Breast epithelium (tissue), 4 donors: ENCODE measurements around the gene SLC22A23. TPM values are rescaled to one million over a fixed set of nuclear protein-coding genes. Genes with fewer than 3 reads are reported as not detected.

ENCODE experiments used
- DNase-seq, 2 donors: peaks; one replicate each; pipeline ENCODE4 v3.0.0-alpha.2; 2019; ENCODE audit warnings: low spot score in 2 of 2
- H3K27ac ChIP-seq, 2 donors: fragments of 200-600 bp; sonication (generic) in 1 of 2; one replicate each; pipeline ENCODE4 v1.5.1; 2016 to 2019; ENCODE audit warnings: mild to moderate bottlenecking in 1 of 2
- H3K27me3 ChIP-seq, 2 donors: fragments of 200-600 bp; sonication (generic) in 1 of 2; one replicate each; pipeline versions ENCODE4 v1.5.1 to v1.6.0; 2017 to 2019; ENCODE audit warnings: control low read depth in 1 of 2, mild to moderate bottlenecking in 1 of 2
- H3K36me3 ChIP-seq: fragments of 200-600 bp; one replicate; pipeline ENCODE4 v1.5.1; 2019
- H3K4me1 ChIP-seq, 2 donors: fragments of 200-600 bp; sonication (generic); one replicate each; pipeline ENCODE4 v1.5.1; 2016 to 2019; ENCODE audit warnings: control low read depth in 1 of 2
- H3K4me3 ChIP-seq, 3 donors: fragments of 200-600 bp; sonication (generic); 1 replicate in 2 of 3; 2 replicates in 1 of 3; pipeline ENCODE4 v1.5.1; 2016 to 2019; ENCODE audit warnings: mild to moderate bottlenecking in 3 of 3, moderate library complexity in 2 of 3
- H3K9me3 ChIP-seq, 2 donors: fragments of 200-600 bp; sonication (generic) in 1 of 2; one replicate each; pipeline ENCODE4 v1.5.1; 2016 to 2019; ENCODE audit warnings: control low read depth in 1 of 2
- CTCF ChIP-seq, 3 donors: fragments of 450-650 bp; IDR thresholded peaks; one replicate each; pipeline ENCODE4 v1.5.1; 2016 to 2017; ENCODE audit warnings: antibody characterized with exemption in 3 of 3, mild to moderate bottlenecking in 3 of 3, moderate library complexity in 3 of 3
- POLR2A ChIP-seq: fragments of 450-650 bp; IDR thresholded peaks from one replicate; pipeline ENCODE4 v1.6.1; 2016; ENCODE audit warnings: antibody characterized with exemption, mild to moderate bottlenecking, moderate library complexity
- POLR2AphosphoS5 ChIP-seq, 3 donors: sonication (generic); formaldehyde crosslinking; IDR thresholded peaks; one replicate each; pipeline ENCODE4 v1.6.1; 2017; ENCODE audit warnings: antibody characterized with exemption in 3 of 3
- intact Hi-C: fragments of 100-400 bp; cut with DNase I; formaldehyde crosslinking; loops from one replicate; pipeline ENCODE4 v1.15.1; 2023; ENCODE audit warnings: low total_unique reads
- total RNA-seq, 3 donors: library from RNA; depleted of rRNA; stranded (reverse); fragments of >200 nt; gene quantifications; one replicate each; pipeline ENCODE4 v1.1.0, GENCODE V29; 2016

The SLC22A23 gene
- total RNA-seq, 3 donors from 2014 or later: 10.9 to 26.3 (median 22.9) TPM

GRCh38 chr6:3358413-3359100 lies 98.3 kb downstream of the SLC22A23 start:
- Histone ChIP-seq H3K27me3 (no peaks in the 10 kb centered on the region), H3K27ac (peak overlapping the region in 1 of 2 donors; percentile 88), H3K4me3 (no peak overlapping the region), H3K4me1 (peaks cover 2 to 8% of the 10 kb centered on the region in 2 donors), H3K36me3 (no peaks in the 10 kb centered on the region), H3K9me3 (no peaks in the 10 kb centered on the region)
- TF ChIP-seq CTCF (IDR thresholded peaks at IDR 0.05) (no peak), POLR2AphosphoS5 (IDR thresholded peaks at IDR 0.05) (no peak), POLR2A (no peak)
- intact Hi-C loops: no loop called here
- no peak for DNase-seq

GRCh38 chr6:3357678-3358077 lies 99.2 kb downstream of the SLC22A23 start:
- Histone ChIP-seq H3K4me1 (peaks cover 0 to 8% of the 10 kb centered on the region in 2 donors), H3K9me3 (no peaks in the 10 kb centered on the region), H3K4me3 (no peak overlapping the region), H3K27me3 (no peaks in the 10 kb centered on the region), H3K36me3 (no peaks in the 10 kb centered on the region), H3K27ac (peak overlapping the region; percentile 88 to 96)
- TF ChIP-seq POLR2AphosphoS5 (IDR thresholded peaks at IDR 0.05) (no peak), CTCF (IDR thresholded peaks at IDR 0.05) (no peak), POLR2A (no peak)
- DNase-seq: no peak
- intact Hi-C loops: no loop called here

GRCh38 chr6:3356824-3357420 lies 99.9 kb downstream of the SLC22A23 start:
- H3K4me3 ChIP-seq: peak overlapping the region in 2 of 3 donors; percentile 47 to 62
- H3K36me3 ChIP-seq: no peaks in the 10 kb centered on the region
- intact Hi-C loops: no loop called here
- H3K27me3 ChIP-seq: no peaks in the 10 kb centered on the region
- H3K27ac ChIP-seq: peak overlapping the region; percentile 88 to 96
- TF ChIP-seq CTCF (IDR thresholded peaks at IDR 0.05) (no peak), POLR2A (no peak), POLR2AphosphoS5 (IDR thresholded peaks at IDR 0.05) (no peak)
- H3K9me3 ChIP-seq: no peaks in the 10 kb centered on the region
- H3K4me1 ChIP-seq: peaks cover 0 to 8% of the 10 kb centered on the region in 2 donors
- DNase-seq: no peak

GRCh38 chr6:3356056-3356823 lies 100.6 kb downstream of the SLC22A23 start:
- H3K4me1 ChIP-seq: peaks cover 0 to 8% of the 10 kb centered on the region in 2 donors
- intact Hi-C loops: no loop called here
- no peaks in the 10 kb centered on the region for H3K27me3 ChIP-seq
- H3K4me3 ChIP-seq: peak overlapping the region; percentile 29 to 62 (median 47)
- H3K27ac ChIP-seq: peak overlapping the region; percentile 88 to 96
- TF ChIP-seq POLR2AphosphoS5 (IDR thresholded peaks at IDR 0.05): peak in 2 of 3 donors; percentile 17 to 31
- no peak for TF ChIP-seq CTCF (IDR thresholded peaks at IDR 0.05)
- H3K9me3 ChIP-seq: no peaks in the 10 kb centered on the region
- peak; percentile 64 to 87 for DNase-seq
- H3K36me3 ChIP-seq: no peaks in the 10 kb centered on the region
